GM19463 (cell line): ENCODE measurements around the gene STX2.

Experiments
- ATAC-seq: cut with Tn5 transposase; IDR thresholded peaks from one replicate; pipeline ENCODE4 v1.9.1; 2021; ENCODE audit warnings: mild to moderate bottlenecking, moderate library complexity; ENCODE audit not compliant: unreplicated experiment

Gene STX2

GRCh38 chr12:130831876-130832405 lies 7.1 kb downstream of the STX2 start:
- ATAC-seq, result no peak

DNA sequence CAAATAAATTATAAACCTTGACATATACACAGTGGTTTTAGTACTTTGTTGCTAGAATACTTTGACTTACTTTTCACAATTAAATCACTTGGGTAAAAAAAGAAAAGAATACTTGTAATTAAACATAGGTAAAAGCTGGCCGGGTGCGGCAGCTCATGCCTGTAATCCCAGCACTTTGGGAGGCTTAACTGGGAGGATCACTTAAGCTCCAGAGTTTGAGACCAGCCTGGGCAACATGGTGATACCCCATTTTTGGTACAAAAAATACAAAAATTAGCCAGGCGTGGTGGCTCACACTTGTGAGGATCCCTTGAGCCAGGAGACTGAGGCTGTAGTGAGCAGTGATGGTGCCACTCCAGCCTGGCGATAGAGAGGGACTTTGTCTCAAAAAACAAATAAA lies 7.8 kb downstream of the STX2 start:
- ATAC-seq, result no peak

GRCh38 chr12:130830246-130830551 lies 8.9 kb downstream of the STX2 start:
- no peak for ATAC-seq

DNA sequence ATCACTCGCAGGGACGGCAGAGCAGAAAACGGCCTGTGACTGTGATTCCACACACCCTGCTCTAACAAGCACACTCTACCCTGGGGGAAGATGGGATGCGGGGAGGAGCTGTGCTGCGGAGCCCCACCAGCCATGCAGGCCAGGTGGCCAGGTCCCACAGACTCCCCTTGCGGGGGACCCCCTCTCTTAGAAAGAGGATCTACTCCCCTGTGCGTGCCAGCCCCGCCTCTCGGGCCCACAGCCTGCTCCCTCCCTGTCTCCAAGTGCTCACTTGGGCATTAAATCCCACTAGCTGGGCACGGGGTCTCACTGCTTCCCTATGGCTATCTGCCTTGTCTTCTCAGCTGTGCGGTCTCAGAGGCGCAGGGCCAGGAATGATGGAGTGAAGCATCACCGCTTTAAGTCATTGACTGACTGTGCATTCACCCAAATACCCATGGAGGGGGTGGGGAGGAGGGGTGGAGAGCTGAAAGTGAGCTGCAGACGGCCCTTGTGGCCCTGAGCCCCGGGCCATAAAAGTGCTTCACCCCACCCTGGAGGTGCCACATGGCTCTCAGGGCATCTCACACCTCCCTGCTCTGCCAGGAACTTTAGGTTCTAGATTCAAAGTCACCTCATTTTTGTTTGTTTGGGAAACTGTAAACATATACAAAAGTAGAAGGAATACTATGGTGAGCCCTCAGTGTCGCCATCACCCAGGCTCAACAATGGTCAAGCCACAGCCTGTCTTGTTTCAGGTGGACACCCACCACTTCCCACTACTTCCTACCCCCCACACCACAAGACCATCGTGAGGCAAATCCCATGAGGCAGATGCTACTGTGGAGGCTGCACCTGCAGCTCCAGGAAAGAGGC lies 9.4 kb downstream of the STX2 start:
- ATAC-seq, result no peak

DNA sequence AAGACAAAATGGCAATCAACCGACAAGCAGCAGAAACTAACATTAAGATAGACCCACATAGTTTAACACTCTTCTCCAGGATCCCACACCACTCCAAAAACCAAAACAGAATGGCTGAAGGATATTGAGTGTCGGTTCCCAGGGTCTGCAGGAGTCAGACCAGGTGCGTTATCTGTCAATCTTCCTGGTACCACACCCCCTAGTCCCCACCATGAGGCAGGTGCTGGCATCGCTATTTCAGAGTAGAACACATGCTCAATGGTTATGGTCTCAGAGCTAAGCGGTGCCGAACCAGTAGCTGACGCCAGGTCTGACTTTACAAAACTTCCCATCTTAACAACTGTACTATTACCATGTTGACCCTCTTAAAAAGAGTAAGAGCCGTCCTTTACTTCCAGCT lies 10.2 kb downstream of the STX2 start:
- ATAC-seq, result no peak

DNA sequence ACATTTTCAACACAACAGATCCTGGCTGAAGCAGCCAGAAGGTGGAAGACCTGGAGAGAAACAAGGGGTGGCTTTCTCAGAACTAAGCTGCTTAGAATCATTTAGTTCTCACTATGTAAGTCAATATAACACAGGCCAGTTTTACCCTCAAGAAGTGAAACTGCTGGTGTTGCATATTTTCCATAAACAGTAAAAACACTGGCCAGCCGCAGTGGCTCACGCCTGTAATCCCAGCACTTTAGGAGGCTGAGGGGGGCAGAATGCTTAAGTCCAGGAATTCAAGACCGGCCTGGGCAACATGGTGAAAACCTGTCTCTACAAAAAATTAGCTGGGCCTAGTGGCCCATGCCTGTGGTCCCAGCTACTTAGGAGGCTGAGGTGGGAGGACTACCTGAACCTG lies 11.6 kb downstream of the STX2 start:
- ATAC-seq, result no peak

DNA sequence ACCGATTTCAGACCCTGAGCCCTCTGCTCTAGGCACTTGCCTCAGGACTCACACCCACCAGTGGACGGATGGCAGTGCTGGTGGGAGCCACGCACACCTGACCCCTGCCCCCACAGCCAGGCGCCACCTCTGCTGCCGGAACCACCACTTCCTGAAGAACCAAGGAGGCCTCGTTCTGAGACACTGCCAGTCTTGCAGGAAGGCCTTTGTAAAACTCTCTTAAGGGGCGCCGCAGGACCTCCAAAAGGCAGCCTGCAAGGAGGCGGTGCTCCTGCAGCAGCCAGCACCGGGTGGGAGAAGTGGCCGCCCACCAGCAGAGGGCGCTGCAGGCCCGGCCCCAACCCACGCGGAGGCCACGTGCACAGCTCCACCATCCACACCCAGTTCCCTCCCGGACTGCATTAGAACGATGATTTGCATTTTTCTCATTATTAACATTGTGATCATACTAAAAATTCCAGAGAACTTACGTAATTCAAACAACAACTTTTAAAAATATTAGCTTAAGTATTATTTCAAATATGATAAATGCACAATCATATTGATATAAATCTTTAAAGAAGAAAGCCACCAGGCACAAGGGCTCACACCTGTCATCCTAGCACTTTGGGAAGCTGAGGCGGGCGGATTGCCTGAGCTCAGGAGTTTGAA lies 12.8 kb downstream of the STX2 start:
- no peak for ATAC-seq

- no peak for ATAC-seq
Observed at GRCh38 chr12:130825771-130826150, 13.3 kb downstream of the STX2 start.

- ATAC-seq, result no peak
Observed at GRCh38 chr12:130819681-130820080, 19.4 kb downstream of the STX2 start.

- peak; percentile 92 for ATAC-seq
Observed at GRCh38 chr12:130818635-130819576, 20.1 kb downstream of the STX2 start.

DNA sequence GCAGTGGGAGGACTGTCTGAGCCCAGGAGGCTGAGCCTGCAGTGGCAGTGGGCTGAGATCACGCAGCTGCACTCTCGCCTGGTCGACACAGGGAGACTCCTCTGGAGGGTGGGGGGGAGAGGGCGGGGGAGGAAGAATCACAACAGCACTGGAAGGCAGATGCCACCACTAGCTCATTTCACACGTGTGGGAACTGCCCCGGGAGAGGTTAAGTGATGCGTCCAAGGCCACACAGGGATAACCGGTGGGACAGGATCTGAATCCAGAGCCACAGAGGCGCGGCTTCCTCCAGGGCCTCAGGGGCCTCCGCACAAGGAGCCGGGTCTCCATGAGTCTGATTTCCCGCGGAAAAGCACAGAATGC lies 20.8 kb downstream of the STX2 start:
- peak; percentile 1 for ATAC-seq

GRCh38 chr12:130817804-130818203 lies 21.2 kb downstream of the STX2 start:
- no peak for ATAC-seq

GRCh38 chr12:130816097-130816496 lies 23.0 kb downstream of the STX2 start:
- ATAC-seq, result no peak

DNA sequence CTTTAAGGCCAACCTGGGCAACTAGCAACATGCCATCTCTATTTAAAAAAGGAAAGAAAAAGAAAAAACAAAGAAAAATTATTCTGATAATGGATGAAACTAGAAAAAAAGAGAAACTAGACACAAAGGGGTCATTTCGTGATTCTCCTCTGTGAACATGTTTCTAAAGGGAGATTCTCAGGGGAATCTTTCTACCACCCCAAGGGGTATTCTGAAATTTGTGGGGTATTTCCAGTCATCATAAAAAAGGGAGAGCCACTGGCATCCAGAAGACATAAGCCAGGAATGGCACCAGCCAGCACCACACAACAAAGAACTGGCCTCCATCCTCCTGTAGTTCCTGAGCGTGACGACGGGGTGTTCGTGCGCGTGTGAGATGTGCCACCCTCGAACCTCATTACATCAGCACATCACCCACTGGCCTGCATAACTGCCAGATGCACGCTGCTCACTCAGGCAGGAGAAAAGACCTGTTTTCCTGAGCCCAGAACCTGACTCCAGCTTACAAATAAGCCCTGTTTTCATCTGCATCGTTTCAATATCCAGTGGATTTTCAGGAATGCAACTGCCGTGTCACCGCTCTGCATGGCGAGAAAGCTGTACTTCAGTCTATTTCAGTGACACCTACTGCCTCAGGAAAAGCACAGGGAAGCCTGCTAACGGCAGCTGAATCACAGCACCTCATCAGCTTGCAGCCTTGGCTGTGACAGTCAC lies 23.9 kb downstream of the STX2 start:
- ATAC-seq, result no peak

DNA sequence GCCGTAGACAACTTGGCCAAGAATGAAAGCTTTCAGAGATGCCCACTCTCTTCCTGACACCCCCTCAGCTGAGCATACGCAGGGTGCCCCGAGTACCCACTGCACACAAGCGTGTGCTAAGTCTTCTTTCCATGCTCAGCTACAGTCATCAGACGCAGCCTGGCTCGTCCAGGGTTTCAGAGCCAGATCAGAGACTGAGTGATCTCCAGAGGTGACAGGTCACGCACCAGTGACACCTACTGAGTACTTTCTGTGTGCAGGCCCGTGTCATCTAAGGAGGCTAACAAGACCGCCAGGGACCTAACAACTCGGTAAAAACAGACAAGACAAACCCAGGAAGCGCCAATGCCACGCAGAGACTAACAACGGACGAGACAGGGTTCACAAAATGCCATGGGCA lies 25.1 kb downstream of the STX2 start:
- ATAC-seq, result no peak

- no peak for ATAC-seq
Observed at GRCh38 chr12:130813436-130813835, 25.6 kb downstream of the STX2 start.

GRCh38 chr12:130809791-130810190 lies 29.3 kb downstream of the STX2 start:
- ATAC-seq, result no peak

GRCh38 chr12:130807309-130807708 lies 31.7 kb downstream of the STX2 start:
- ATAC-seq, result no peak

- no peak for ATAC-seq
Observed at GRCh38 chr12:130806574-130806973, 32.5 kb downstream of the STX2 start.

- ATAC-seq, result no peak
Observed at GRCh38 chr12:130805635-130806034, 33.4 kb downstream of the STX2 start.

DNA sequence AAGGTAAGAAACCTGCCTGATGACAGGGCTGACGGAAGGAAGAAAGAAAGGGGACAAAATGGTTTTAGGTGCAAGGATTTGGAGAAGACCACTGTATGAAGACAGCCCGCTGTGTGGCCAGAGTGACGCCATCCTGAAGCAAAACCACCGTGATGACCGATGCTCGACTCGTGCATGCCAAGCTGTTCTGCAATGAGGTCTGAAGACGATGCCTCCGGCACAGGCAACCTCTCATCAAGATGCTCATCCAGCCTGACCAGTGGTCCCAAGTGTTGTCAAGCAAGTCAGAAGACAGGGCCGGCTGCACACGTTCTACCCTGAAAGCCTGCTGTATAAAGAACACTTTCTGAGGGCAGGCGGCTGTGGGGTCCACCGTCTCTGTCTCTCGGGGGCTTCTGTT lies 34.8 kb downstream of the STX2 start:
- ATAC-seq, result no peak
